Erythroblast (primary cell): ENCODE results near the gene MED15.
"Not testable (repeated sequence)": the region's sequence is repeated elsewhere in the genome, so short reads cannot be mapped to it uniquely, and the experiment has no call there.

Experiments used
- DNase-seq, 2 experiments: peaks; one replicate each; lab custom pipeline; 2025; lab: John Stamatoyannopoulos, UW
- GATA1 ChIP-seq: IDR thresholded peaks from 2 replicates; pipeline ENCODE4 v1.6.1; 2011; ENCODE audit warnings: low read depth, mild to moderate bottlenecking, control low read depth, low read length, moderate library complexity
- POLR2A ChIP-seq: IDR thresholded peaks from 2 replicates; pipeline ENCODE4 v1.6.1; 2011; ENCODE audit warnings: mild to moderate bottlenecking, low read length

MED15 gene

DNA sequence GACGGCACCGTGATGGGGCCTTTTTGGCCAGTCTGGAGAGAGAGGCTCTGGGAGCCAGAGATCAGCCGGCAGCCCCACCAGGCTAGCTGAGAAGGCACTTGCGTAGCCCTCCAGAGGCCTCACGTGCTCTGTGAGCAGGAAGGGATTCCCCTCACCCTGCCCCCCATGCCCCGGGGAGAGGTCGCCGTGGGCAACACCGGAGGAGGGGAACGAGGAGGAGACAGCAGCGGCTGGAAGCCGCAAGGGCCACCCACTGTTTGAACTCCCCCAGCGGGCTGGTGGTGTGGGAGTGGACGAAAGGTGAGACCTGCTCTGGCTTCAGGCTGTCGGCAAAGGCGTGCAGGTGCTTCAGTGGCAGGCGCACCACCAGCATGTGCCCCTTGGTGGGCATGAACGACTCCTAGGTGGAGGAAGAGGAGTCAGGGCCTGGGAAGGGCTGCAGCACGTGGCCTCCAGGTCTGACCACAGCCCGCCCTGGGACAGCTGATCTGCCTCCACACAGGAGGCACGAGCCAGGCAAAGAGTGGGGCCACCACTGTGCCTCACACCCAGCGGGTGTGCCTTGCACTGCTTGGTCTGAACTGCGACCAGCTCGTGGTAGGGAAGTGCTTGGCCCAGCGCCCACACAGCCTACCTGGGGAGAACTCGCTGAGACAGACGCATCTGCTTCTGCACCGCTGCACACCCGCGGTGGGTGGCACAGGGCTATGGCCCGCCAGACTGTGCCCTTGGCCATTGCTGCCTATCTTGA, 99.9 kb downstream of the MED15 start:
- TF ChIP-seq POLR2A (no peak), GATA1 (no peak)
- no peak for DNase-seq

DNA sequence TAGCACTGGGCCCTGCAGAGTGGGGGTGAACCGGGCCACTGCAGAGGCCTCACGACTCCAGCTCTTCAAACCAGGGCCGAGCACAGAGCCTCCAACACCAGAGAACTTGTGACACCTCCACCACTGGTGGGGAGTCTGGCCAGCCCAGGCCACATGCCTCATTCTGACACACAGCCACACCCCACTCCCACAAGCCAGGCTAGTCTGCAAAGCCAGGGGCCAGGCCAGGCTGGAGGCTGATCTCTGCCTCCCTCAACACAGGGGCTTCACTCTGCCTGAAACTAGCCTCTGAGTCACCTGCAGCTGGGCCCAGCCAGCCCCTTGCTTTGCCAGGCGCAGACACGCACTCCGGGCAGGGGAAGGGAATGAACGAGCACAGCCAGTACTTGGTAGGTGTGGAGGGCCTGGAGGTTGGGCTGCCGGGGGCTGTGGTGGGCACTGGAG, 102.9 kb downstream of the MED15 start:
- no peak for TF ChIP-seq POLR2A
- no peak for TF ChIP-seq GATA1
- no peak for DNase-seq

DNA sequence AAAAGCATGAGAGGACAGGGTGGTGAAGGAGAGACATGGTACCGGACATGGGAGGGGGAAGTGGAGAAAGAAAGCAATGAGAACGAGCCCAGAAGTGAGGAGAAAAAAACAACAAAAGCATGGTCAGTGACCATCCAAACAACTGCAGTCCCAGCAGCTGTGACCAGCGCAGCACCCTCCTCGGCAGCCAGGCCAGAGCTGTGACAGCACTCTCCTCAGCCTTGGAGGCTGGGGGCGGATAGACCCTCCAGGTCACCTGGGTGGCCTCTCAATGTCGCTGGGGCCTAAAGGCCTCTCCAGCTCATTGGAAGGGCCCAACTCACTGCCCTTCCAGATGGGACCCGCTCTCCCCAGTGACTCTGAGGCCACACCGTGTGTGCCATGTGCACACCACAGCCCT, 103.3 kb downstream of the MED15 start:
- no peak for TF ChIP-seq GATA1
- no peak for TF ChIP-seq POLR2A
- no peak for DNase-seq

GRCh38 chr22:20611418-20611817, 104.0 kb downstream of the MED15 start:
- no peak for DNase-seq
- no peak for TF ChIP-seq GATA1
- TF ChIP-seq POLR2A: no peak

- no peak for DNase-seq
- TF ChIP-seq POLR2A (no peak), GATA1 (no peak)
Observed at GRCh38 chr22:20613301-20613700, 105.9 kb downstream of the MED15 start.

DNA sequence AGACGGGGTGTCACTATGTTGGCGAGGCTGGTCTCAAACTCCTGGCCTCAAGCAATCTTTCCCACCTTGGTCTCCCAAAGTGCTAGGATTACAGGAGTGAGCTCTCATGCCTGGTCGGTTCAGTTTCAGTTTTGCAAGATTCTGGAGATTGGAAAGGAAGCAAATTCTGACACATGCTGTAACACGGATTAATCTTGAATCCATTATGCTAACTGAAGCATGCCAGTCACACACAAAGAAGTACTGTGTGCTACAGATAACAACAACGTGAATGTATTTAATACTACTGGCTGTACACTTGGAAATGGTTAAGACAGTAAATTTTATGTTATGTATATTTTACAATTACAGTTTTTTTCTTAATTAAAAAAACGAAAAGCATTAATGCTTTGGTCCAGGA, 107.6 kb downstream of the MED15 start:
- no peak for TF ChIP-seq POLR2A
- no peak for TF ChIP-seq GATA1
- peak; percentile 11 to 44 for DNase-seq

DNA sequence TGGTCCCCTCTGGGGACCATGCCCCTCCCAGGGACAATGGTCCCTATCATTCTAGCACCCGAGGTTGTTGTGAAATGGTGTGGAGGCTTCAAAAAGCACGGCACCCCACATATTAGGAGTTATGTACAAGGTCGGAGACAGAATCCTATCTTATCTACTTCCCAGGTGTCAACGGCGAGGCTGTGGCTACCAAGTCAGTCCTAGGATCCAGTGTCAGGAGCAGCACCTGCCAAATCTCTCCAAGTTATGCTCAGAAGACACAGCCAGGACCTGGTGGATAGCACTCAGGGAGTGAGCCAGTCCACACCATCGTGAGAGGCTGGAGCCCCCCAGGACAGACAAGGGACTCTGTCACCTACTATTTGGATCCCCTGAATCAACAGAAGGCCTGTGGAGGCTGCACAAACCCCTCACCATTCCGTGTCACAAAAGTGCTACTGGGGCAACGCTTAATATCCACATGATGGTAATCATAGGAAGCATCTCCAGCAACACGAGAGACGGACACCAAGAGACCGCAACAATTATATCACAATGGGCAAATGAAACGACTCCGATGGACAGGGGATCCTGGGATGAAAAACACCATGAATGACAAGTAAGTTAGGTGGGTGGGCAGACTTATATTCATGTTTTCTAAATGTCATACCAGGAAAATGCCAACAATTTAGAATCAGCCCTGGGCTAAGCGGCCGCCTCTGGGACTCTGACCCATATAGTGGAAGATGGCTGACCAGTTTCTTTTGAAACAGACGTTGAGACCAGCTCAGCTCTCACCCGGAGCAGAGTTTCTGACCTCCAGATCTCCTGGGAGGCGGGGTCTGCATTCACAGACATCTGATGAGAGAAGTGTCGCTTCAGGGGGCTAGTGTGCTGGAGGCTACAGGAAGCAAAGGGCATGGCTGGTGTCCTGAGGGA, 108.4 kb downstream of the MED15 start:
- no peak for TF ChIP-seq POLR2A
- TF ChIP-seq GATA1: no peak
- DNase-seq: no peak

- no peak for DNase-seq
- TF ChIP-seq POLR2A (no peak), GATA1 (no peak)
Observed at GRCh38 chr22:20616451-20617043, 109.1 kb downstream of the MED15 start.

- TF ChIP-seq POLR2A (no peak), GATA1 (no peak)
- DNase-seq: no peak
Observed at GRCh38 chr22:20618488-20618887, 111.1 kb downstream of the MED15 start.

GRCh38 chr22:20619045-20619892, 111.9 kb downstream of the MED15 start:
- no peak for TF ChIP-seq POLR2A
- no peak for TF ChIP-seq GATA1
- no peak for DNase-seq

DNA sequence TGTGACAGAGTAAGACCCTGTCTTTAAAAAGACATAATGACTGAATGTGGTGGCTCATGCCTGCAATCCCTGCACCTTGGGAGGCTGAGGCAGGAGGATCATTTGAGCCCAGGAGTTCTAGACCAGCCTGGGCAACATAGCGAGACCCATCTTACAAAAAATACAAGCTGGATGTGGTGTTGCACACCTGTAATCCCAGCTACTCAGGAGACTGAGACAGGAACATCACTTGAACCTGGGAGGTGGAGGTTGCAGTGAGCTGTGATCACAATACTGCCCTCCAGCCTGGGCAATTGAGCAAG, 112.4 kb downstream of the MED15 start:
- not testable (repeated sequence) for DNase-seq

DNA sequence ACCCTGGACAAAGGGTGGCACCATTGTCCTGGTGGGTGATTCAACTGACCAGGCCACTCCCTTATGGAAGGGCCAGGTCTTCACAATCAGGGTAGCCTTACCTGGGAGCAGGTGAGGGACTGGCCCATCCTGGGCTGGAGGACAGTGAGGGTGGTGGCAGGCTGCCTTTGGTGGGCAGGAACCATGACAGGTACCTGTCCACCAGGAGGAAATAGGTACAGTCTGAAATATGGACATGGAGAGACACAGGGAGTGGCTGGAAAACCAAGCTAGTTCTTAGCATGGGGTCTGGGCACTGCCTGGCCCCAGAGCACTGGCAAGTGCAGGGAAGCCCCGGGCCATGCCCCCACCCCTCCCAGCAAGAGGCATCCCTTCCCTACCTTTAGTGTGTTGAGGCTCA, 113.8 kb downstream of the MED15 start:
- DNase-seq: no peak
- TF ChIP-seq GATA1: no peak
- TF ChIP-seq POLR2A: no peak

DNA sequence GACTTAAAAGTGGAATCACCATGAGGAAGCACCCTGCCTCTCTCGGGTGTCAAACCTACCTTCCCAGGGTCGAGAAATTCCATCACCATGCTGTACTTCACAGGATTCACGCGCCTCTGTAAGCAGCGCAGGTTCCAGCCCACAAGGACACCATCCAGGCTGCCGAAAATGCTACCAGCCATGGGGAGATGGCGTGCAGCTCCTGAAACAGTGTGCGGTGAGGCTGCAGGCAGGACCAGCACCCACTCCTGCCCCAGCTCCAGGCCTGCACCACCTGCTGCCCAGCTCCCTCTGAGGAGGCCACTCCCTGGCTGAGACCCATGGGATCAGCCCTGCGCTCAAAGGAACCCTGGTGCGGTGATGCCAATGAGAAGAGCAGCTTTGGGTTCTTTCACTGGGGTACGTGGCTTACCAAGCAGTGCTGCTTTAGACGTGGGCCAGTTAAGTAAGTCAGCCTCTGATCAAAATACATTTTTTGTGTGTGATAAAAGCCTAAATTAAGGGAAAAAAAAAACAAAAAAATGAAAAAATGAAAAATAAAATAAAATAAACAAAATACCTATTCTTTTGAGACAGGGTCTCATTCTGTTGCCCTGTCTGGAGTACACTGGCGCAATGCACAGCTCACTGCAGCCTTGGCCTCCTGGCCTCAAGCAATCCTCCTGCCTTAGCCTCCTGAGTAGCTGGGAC, 115.4 kb downstream of the MED15 start:
- TF ChIP-seq POLR2A (no peak), GATA1 (no peak)
- no peak for DNase-seq
